GM12891 (cell line): ENCODE results near the gene TM7SF2.

Experiments
- PAX5 ChIP-seq: IDR thresholded peaks from 2 replicates; pipeline ENCODE4 v1.6.1; 2011; ENCODE audit warnings: low read length, moderate library complexity, mild to moderate bottlenecking; ENCODE audit not compliant: insufficient read depth, severe bottlenecking
- POLR2A ChIP-seq: IDR thresholded peaks from 2 replicates; pipeline ENCODE4 v1.6.1; 2011; ENCODE audit warnings: low read depth, low read length, control low read depth
- POLR2AphosphoS5 ChIP-seq: IDR thresholded peaks from 2 replicates; pipeline ENCODE4 v1.6.1; 2011; ENCODE audit warnings: low read depth, low read length, control low read depth
- SPI1 ChIP-seq: IDR thresholded peaks from 2 replicates; pipeline ENCODE4 v1.6.1; 2011; ENCODE audit warnings: low read depth, low read length, control low read depth

DNA sequence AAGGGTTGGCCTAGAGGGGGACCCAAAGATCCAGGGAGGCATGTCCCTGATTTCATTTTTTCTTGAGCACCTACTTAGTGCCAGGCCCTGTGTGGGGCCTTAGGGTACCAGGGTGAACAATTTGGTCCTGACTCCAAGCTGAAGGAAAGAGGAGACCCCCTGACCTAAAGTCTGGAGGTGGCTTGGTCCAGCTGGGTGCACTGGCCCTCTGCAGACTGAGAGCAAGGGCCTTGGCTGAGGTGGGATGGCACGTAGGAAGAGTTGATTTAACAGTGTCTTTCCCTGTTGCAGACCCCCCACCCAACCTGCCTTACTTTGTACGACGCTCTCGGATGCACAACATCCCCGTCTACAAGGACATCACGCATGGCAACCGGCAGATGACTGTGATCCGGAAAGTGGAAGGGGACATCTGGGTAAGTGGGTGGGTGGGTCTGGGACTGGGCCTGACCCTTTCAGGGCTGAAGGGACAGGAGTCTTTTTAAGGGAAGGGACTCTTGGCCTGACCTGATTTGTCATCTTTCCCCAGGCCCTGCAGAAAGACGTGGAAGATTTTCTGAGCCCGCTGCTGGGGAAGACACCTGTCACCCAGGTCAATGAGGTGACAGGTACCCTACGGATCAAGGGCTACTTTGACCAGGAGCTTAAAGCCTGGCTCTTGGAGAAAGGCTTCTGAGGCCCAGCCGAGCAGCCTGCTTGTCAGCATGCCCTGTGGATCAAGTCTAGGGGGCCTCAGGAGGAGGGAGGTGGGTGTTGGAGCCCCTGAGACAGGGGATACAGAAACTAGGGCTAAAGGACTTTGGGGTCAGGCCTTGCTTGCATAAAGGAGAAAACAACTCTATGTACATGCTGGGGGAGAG, 13.8 kb downstream of the TM7SF2 start:
- no peak for TF ChIP-seq POLR2A
- no peak for TF ChIP-seq POLR2AphosphoS5
- no peak for TF ChIP-seq PAX5
- no peak for TF ChIP-seq SPI1
